Sciatic nerve (tissue), 2 donors: ENCODE measurements around the gene LYPD3. TPM values are rescaled to one million over a fixed set of nuclear protein-coding genes. Genes with fewer than 3 reads are reported as not detected.

Experiments used
- ATAC-seq: fragments of 200-7000 bp; cut with Tn5 transposase; one replicate; pipeline ENCODE4 v1.9.1; 2020; ENCODE audit warnings: mild to moderate bottlenecking, moderate library complexity
- DNase-seq: peaks from one replicate; pipeline ENCODE4 v3.0.0-alpha.2; 2020; ENCODE audit warnings: low spot score
- intact Hi-C: fragments of 100-400 bp; cut with DNase I; formaldehyde crosslinking; loops from one replicate; pipeline ENCODE4 v1.14.2; 2022
- total RNA-seq: library from RNA; stranded (reverse); fragmentation: NEBNext Ultra II Directional; extraction: Animal tissue kit (Norgen Biotek cat#: 25700); gene quantifications from one replicate; pipeline ENCODE4 v1.2.1, GENCODE V29; 2021
- donor health status: DM: no; HTN: no; CAD: no.
- donor health status: DM: no; HTN: no; CAD: no.

The LYPD3 gene
- total RNA-seq, 1 donor from 2014 or later = 1.6 TPM

- ATAC-seq (peak; percentile 81), DNase-seq (no peak)
- intact Hi-C loops = no loop called here
Observed at GRCh38 chr19:43489310-43489709, 23.9 kb upstream of the LYPD3 start.

DNA sequence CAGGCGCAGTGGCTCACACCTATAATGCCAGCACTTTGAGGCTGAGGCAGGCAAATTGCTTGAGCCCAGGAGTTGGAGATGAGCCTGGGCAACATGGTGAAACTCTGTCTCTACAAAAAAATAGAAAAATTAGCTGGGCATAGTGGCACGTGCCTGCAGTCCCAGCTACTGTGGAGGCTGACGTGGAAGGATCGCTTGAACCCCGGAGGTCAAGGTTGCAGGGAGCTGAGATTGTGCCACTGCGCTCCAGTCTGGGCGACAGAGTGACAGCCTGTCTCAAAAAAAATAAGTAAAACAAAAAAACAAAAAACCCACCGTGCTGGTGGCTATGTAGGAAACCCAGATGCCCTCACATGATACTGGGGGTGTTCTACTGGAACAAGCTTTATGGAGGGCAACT, 22.8 kb upstream of the LYPD3 start:
- ATAC-seq = no peak
- intact Hi-C loops = no loop called here

DNA sequence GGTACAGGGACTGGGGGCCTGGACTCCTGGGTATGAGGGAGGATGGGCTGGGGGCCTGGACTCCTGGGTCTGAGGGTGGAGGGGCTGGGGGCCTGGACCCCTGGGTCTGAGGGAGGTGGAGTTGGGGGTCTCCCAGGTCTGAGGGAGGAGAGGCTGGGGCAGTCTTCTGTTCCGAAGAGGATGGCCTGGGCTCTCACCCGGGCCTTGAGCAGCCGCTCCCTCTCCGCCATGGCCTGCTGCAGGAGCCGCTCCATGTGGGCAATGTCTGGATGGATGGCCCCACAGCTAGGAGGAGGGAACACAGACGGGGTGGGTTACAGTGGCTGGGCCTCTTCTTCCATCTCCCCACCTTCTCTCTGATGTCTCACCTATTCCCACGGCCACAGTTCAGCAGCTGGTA, 21.0 kb upstream of the LYPD3 start:
- intact Hi-C loops = no loop called here
- DNase-seq = no peak
- ATAC-seq = no peak

More for the DNA sequence above, 22.8 kb upstream of the LYPD3 start:
- no peak for DNase-seq

GRCh38 chr19:43485951-43486350, 20.5 kb upstream of the LYPD3 start:
- ATAC-seq (no peak), DNase-seq (no peak)
- intact Hi-C loops = no loop called here

DNA sequence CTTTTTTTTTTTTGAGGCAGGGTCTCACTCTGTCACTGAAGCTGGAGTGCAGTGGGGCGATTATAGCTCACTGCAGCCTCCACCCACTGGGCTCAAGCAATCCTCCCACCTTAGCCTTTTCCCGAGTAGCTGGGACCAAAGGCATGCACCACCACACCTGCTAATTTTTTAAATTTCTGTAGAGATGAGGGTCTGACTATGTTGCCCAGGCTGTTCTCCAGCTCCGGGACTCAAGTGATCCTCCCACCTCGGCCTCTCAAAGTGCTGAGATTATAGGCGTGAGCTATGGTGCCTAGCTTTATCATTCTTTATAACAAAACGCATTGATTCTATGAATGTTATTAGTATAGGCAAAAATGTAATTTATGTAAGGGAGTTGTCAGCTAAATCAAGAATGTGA, 17.9 kb upstream of the LYPD3 start:
- intact Hi-C loops = no loop called here
- DNase-seq (no peak), ATAC-seq (no peak)

DNA sequence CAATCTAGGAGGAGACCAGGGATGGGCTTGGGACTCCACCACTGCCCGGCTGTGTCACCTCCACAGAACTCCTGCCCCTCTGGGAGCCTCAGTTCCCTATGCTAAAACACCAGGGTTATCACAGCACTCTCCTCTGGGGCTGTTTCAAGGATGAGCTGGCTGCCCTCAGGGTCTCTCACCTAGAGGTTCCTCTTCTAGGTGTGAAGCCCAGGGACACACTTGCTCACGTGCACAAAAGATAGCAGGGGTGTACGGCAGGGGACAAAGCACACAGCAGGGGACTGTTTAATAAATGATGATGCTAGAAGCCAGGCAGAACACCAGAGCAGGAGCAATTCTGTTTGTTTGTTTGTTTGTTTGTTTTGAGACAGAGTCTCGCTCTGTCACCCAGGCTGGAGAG, 16.8 kb upstream of the LYPD3 start:
- ATAC-seq (no peak), DNase-seq (no peak)
- intact Hi-C loops = no loop called here

GRCh38 chr19:43481701-43482100, 16.3 kb upstream of the LYPD3 start:
- DNase-seq = no peak
- no peak for ATAC-seq
- intact Hi-C loops = no loop called here

DNA sequence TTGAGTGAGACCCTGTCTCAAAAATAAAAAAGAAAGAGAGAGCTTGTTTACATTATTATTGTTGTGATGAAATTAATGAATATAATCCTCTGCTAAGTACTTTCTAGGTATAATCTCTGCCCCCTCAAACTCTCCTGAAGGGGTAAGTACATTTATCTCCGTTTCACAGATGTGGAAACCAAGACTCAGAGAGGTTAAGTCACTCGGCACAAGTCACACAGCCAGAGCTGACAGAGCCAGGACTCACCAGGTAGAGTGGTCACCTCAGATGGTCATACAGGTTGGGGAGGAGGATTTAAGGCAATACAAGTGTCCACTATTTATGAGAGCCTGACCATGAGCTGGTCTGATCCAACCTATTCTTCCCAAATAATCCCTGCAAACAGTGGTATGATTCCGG, 15.2 kb upstream of the LYPD3 start:
- intact Hi-C loops = no loop called here
- ATAC-seq (no peak), DNase-seq (no peak)

GRCh38 chr19:43479961-43480561, 14.7 kb upstream of the LYPD3 start:
- DNase-seq = no peak
- ATAC-seq = no peak
- intact Hi-C loops = no loop called here

DNA sequence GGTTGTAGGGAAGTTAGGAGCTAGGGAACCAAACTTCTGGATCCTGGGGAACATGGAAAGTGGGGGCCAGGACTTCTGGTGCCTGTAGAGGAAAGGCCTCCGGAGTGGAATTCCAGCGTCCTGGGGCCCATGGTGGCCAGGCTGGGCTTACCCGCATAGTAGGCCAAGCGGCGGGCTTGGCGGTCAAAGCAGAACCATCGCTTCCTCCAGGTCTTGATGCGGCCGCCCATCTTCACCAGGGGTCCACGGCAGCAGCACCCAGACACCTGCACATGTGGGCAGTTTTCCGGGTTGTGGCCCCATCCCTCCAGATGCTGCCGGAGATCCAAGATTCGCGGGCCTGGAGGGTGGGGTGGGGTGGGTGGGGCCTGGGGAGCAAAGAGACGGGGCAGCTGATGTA, 13.8 kb upstream of the LYPD3 start:
- intact Hi-C loops = no loop called here
- no peak for DNase-seq
- no peak for ATAC-seq

- ATAC-seq = no peak
- DNase-seq = no peak
- intact Hi-C loops = no loop called here
Observed at GRCh38 chr19:43478323-43478722, 12.9 kb upstream of the LYPD3 start.

- ATAC-seq = no peak
Observed at GRCh38 chr19:43476606-43477005, 11.2 kb upstream of the LYPD3 start.

GRCh38 chr19:43474986-43475705, 9.7 kb upstream of the LYPD3 start:
- peak; percentile 97 for ATAC-seq
- peak; percentile 99 for DNase-seq
- intact Hi-C loops = no loop called here

More at GRCh38 chr19:43476606-43477005, 11.2 kb upstream of the LYPD3 start:
- intact Hi-C loops = no loop called here
- DNase-seq = no peak

DNA sequence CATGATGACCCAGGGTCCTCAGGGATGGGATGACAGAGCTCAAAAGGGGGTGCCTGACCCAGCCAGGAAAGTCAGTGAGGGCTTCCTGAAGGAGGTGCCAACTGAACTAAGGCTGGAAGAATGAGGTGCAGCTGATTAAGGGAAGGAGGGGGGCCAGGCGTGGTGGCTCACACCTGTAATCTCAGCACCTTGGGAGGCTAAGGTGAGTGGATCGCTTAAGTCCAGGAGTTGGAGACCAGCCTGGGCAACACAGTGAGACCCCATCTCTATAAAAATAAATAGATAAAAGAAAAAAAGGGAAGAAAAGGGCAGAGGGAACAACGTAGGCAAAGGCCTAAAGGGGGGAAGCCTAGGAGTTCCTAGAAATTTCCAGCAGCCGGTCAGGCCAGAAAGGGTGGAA, 9.1 kb upstream of the LYPD3 start:
- DNase-seq = no peak
- ATAC-seq = no peak
- intact Hi-C loops = no loop called here

- no peak for ATAC-seq
- intact Hi-C loops = no loop called here
- no peak for DNase-seq
Observed at GRCh38 chr19:43471091-43471490, 5.7 kb upstream of the LYPD3 start.

DNA sequence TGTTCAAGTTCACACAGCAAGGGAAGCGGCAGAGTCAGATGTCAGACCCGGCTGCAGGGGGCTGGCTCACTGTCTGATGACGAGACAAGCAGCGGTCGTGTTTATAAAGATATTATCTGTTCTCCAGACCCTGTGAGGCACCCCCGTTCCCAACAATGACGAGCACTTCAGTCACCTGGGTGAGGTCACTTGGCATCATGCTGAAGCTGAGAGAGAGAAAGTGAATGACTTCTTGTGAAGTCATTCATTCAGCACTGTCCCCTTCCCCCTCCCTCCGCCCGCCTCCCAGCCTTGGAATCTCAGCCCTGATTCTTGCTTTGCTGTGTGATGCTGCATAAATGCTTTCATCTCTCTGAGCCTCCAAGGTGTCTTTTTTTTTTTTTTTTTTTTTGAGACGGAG, 4.9 kb upstream of the LYPD3 start:
- DNase-seq (no peak), ATAC-seq (no peak)
- intact Hi-C loops = no loop called here

DNA sequence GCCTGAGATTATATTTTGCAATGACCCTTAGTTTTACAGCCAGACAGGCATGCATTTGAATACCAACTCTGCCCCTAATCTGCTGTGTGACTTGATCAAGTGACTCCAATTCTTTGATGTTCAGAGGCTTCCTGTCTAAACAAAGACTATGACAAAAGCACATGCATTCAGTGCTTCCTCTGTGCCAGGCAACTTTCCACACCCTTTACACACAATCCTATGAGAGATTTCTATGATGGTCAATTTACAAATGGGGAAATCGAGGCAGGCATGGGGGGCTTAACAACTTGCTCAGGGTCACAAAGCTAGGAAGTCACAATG, 3.7 kb upstream of the LYPD3 start:
- ATAC-seq (no peak), DNase-seq (no peak)
- intact Hi-C loops = no loop called here

DNA sequence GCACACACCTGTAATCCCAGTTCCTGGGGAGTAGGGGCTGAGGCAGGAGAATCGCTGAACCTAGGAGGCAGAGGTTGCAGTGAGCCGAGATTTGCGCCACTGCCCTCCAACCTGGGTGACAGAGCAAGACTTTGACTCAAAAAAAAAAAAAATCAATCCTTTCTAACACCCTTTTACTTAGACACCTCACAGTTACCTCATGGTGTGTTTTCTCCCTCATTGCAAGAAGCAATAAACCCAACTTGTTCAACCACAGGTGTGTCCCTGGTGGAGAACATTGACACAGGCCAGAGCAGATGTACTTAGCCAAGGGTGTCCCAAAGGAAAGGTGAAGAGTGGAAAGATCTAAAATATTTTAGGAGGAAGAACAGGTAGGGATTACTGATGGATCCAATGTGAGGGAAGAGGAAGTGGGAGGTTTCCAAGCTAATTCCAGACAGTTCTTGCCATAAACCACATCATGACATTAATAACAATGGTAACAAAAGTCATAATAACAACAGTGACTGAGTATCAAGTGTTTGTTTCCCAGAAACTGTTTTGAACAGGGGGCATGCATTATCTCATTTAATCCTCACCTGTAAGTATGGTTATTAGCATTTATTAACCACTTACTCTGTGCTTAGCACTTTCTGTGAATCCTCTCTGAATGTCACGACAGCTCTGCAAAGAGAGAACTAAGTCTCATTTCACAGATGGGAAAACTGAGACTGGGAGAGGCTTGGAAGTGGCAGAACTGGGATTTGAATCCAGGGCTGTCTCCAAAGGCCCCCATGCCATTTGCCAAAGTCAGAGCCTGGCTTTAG, 3.1 kb upstream of the LYPD3 start:
- ATAC-seq (no peak), DNase-seq (no peak)
- intact Hi-C loops = no loop called here

DNA sequence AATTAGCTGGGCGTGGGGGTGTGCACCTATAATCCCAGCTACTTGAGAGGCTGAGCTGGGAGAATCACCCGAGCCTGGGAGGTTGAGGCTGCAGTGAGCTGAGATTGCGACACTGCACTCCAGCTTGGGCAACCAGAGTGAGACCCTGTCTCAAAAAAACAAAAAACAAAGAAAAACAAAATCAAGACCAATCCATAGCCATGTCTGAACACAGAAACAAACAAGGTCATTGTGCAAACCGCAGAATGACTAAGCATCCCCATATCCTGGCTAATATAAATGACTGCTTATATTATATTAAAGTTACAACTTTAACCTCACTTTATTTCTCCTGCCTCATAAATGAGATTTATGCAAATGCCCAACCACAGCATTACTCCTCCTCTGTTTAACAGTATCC, 2.3 kb upstream of the LYPD3 start:
- ATAC-seq (no peak), DNase-seq (no peak)
- intact Hi-C loops = no loop called here

DNA sequence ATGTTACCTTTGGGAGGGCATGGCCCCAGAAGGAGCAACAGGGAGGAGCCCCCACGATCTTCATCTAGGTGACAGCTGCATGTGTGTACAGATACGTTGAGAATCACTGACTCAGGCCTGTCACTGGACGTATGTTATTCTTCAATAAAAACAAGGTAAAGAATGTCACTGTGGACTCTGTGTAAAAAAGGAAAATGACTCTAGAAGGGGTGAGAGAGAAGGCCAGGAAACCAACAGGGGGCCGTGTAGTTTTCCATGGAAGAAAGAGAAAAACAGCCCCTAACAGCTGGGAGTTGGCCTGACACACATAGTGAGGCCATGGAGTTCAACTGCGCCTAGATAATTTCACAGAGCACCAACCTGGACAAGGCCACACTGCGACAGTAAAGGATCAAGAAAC, 1.9 kb upstream of the LYPD3 start:
- no peak for DNase-seq
- ATAC-seq = no peak
- intact Hi-C loops = no loop called here
